ENCODE measurements around the gene DNAJC17.

GRCh38 chr15:40737048-40737447 lies 70.2 kb downstream of the DNAJC17 start:
- TF ChIP-seq CTCF (IDR thresholded peaks at IDR 0.05) (no peak), POLR2AphosphoS5 (IDR thresholded peaks at IDR 0.05; ENCODE audit: insufficient read depth in 1 of 2, low read depth in 1 of 2) (no peak)
